ENCODE results near the gene DOCK2.

DNA sequence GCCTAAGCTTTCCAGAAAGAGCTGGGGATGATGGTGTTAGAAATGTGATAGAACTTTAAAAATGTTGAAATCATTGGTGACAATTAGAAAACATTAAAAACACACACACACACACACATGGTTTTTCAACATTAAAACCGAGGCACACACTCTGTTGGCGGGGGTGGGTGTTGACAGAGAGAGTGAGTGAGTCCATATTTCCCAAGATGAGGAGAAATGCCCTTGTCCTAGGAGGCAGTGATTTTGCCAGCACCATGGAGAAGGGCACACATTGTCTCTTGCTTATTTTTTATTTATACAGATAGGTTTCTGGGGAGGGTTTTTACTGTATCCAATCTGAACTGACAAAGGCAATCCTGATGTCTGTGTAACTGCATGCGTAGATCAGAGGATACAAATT, 190.7 kb downstream of the DOCK2 start:
- TF ChIP-seq, protein P1, sequence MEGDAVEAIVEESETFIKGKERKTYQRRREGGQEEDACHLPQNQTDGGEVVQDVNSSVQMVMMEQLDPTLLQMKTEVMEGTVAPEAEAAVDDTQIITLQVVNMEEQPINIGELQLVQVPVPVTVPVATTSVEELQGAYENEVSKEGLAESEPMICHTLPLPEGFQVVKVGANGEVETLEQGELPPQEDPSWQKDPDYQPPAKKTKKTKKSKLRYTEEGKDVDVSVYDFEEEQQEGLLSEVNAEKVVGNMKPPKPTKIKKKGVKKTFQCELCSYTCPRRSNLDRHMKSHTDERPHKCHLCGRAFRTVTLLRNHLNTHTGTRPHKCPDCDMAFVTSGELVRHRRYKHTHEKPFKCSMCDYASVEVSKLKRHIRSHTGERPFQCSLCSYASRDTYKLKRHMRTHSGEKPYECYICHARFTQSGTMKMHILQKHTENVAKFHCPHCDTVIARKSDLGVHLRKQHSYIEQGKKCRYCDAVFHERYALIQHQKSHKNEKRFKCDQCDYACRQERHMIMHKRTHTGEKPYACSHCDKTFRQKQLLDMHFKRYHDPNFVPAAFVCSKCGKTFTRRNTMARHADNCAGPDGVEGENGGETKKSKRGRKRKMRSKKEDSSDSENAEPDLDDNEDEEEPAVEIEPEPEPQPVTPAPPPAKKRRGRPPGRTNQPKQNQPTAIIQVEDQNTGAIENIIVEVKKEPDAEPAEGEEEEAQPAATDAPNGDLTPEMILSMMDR (IDR thresholded peaks at IDR 0.05; ENCODE audit: borderline replicate concordance, extremely low read depth, low read length, poor library complexity, severe bottlenecking): no peak
- TF ChIP-seq EZH2 (IDR thresholded peaks at IDR 0.05; ENCODE audit: borderline replicate concordance, low read depth, low read length, severe bottlenecking): no peak
